ENCODE measurements around the gene MTCL3.

MTCL3 gene

GRCh38 chr6:127518710-127519468 lies at the start of gene MTCL3:
Gene MTCL3, minus strand, starts transcription at chr6:127519335.
- peak within 1 kb of the TSS; percentile 42 for H3K4me3 ChIP-seq (ENCODE audit: low read length)
- TF ChIP-seq CTCF (conservative IDR thresholded peaks at IDR 0.05; ENCODE audit: low read length), result no peak
- peak; percentile 17 for DNase-seq (ENCODE audit: low read depth)

GRCh38 chr6:127567476-127567875 lies 48.3 kb upstream of the MTCL3 start:
- DNase-seq (ENCODE audit: low read depth), result no peak
- H3K4me3 ChIP-seq (ENCODE audit: low read length), result no peak overlapping the region
- TF ChIP-seq CTCF (conservative IDR thresholded peaks at IDR 0.05; ENCODE audit: low read length), result no peak

- peak; percentile 39 for DNase-seq (ENCODE audit: low read depth)
- no peak for TF ChIP-seq CTCF (conservative IDR thresholded peaks at IDR 0.05; ENCODE audit: low read length)
- H3K4me3 ChIP-seq (ENCODE audit: low read length), result no peak overlapping the region
Observed at GRCh38 chr6:127566651-127567050, 47.5 kb upstream of the MTCL3 start.

- TF ChIP-seq CTCF (conservative IDR thresholded peaks at IDR 0.05; ENCODE audit: low read length), result no peak
- no peak for DNase-seq (ENCODE audit: low read depth)
- H3K4me3 ChIP-seq (ENCODE audit: low read length), result no peak overlapping the region
Observed at GRCh38 chr6:127566119-127566518, 47.0 kb upstream of the MTCL3 start.

GRCh38 chr6:127564761-127565160 lies 45.6 kb upstream of the MTCL3 start:
- TF ChIP-seq CTCF (conservative IDR thresholded peaks at IDR 0.05; ENCODE audit: low read length), result no peak
- peak; percentile 4 for DNase-seq (ENCODE audit: low read depth)
- no peak overlapping the region for H3K4me3 ChIP-seq (ENCODE audit: low read length)

- no peak for TF ChIP-seq CTCF (conservative IDR thresholded peaks at IDR 0.05; ENCODE audit: low read length)
- DNase-seq (ENCODE audit: low read depth), result no peak
- no peak overlapping the region for H3K4me3 ChIP-seq (ENCODE audit: low read length)
Observed at GRCh38 chr6:127561660-127562059, 42.5 kb upstream of the MTCL3 start.

- no peak overlapping the region for H3K4me3 ChIP-seq (ENCODE audit: low read length)
Observed at GRCh38 chr6:127554435-127555006, 35.4 kb upstream of the MTCL3 start.

More at GRCh38 chr6:127554435-127555006, 35.4 kb upstream of the MTCL3 start:
- TF ChIP-seq CTCF (conservative IDR thresholded peaks at IDR 0.05; ENCODE audit: low read length), result peak; percentile 53
- DNase-seq (ENCODE audit: low read depth), result peak; percentile 35

Measured in AG10803 (cell line).